SK-N-SH (cell line): ENCODE data around the gene PDGFA. TPM values are rescaled to one million over a fixed set of nuclear protein-coding genes. Genes with fewer than 3 reads are reported as not detected.

Experiments used
- CTCF ChIA-PET: fragments of 300-600, 350-600 bp; formaldehyde crosslinking; extraction: SDS; loops from one replicate; lab custom pipeline; 2021; lab: Yijun Ruan, JAX
- POLR2A ChIA-PET: fragments of 350-600 bp; sonication (Branson Sonifier 250); formaldehyde crosslinking; extraction: SDS; loops from one replicate; lab custom pipeline; 2020; ENCODE audit warnings: antibody characterized with exemption, inconsistent platforms; lab: Yijun Ruan, JAX
- DNase-seq: peaks from one replicate; pipeline ENCODE4 v3.0.0; 2012
- H2AFZ ChIP-seq: fragments of 200-600 bp; sonication (generic); 2 replicates; pipeline ENCODE4 v1.8.1; 2016; ENCODE audit warnings: antibody characterized with exemption, mild to moderate bottlenecking, low read depth
- H3F3A ChIP-seq: fragments of 200-600 bp; sonication (generic); replicated peaks from 2 replicates; pipeline ENCODE3; 2016; ENCODE audit warnings: antibody characterized with exemption, mild to moderate bottlenecking; ENCODE audit not compliant: insufficient read depth
- H3K27ac ChIP-seq, 2 experiments: fragments of 200-500 bp in 1 of 2; fragments of 200-600 bp in 1 of 2; sonication (Bioruptor generic) in 1 of 2; sonication (generic), shearing (Covaris generic) in 1 of 2; 2 replicates each; pipeline versions ENCODE4 v1.5.1 to v1.6.1; 2014 to 2016; ENCODE audit warnings: low read depth in 2 of 2, inconsistent platforms in 1 of 2, low read length in 1 of 2, mild to moderate bottlenecking in 1 of 2, mixed read lengths in 1 of 2
- H3K27me3 ChIP-seq: fragments of 200-600 bp; sonication (generic), shearing (Covaris generic); 2 replicates; pipeline ENCODE4 v1.6.1; 2016; ENCODE audit warnings: mixed run types; ENCODE audit not compliant: insufficient read depth
- H3K36me3 ChIP-seq, 2 experiments: fragments of 200-500 bp in 1 of 2; fragments of 200-600 bp in 1 of 2; sonication (Bioruptor generic) in 1 of 2; sonication (generic) in 1 of 2; replicated peaks in 1 of 2; 2 replicates each; pipeline versions ENCODE3 to v1.5.1; 2014 to 2016; ENCODE audit warnings: low read length in 1 of 2, mild to moderate bottlenecking in 1 of 2; ENCODE audit not compliant: insufficient read depth in 2 of 2, control insufficient read depth in 1 of 2
- H3K4me1 ChIP-seq, 2 experiments: fragments of 200-500 bp in 1 of 2; fragments of 200-600 bp in 1 of 2; sonication (Bioruptor generic) in 1 of 2; sonication (generic), shearing (Covaris generic) in 1 of 2; 2 replicates each; pipeline versions ENCODE4 v1.5.1 to v1.6.1; 2014 to 2016; ENCODE audit warnings: low read depth in 1 of 2, low read length in 1 of 2, mixed run types in 1 of 2; ENCODE audit not compliant: insufficient read depth in 2 of 2, control insufficient read depth in 1 of 2
- H3K4me2 ChIP-seq: fragments of 200-600 bp; sonication (generic), shearing (Covaris generic); 2 replicates; pipeline ENCODE4 v1.6.1; 2017; ENCODE audit warnings: mixed run types
- H3K4me3 ChIP-seq, 2 experiments: fragments of 200-500 bp in 1 of 2; fragments of 200-600 bp in 1 of 2; sonication (Bioruptor generic) in 1 of 2; sonication (generic), shearing (Covaris generic) in 1 of 2; 2 replicates each; pipeline versions ENCODE4 v1.5.1 to v1.8.1; 2014 to 2016; ENCODE audit warnings: low read depth in 2 of 2, inconsistent platforms in 1 of 2, low read length in 1 of 2, mild to moderate bottlenecking in 1 of 2, mixed read lengths in 1 of 2, moderate library complexity in 1 of 2
- H3K79me2 ChIP-seq: fragments of 200-600 bp; sonication (generic); 2 replicates; pipeline ENCODE4 v1.8.1; 2017; ENCODE audit warnings: mild to moderate bottlenecking; ENCODE audit not compliant: insufficient read depth
- H3K9ac ChIP-seq: fragments of 200-600 bp; sonication (generic); 2 replicates; pipeline ENCODE4 v1.6.1; 2017; ENCODE audit warnings: mixed run types
- H3K9me2 ChIP-seq: fragments of 200-600 bp; sonication (generic); 2 replicates; pipeline ENCODE4 v1.6.1; 2017; ENCODE audit warnings: mixed run types
- H3K9me3 ChIP-seq: fragments of 200-600 bp; sonication (generic); 2 replicates; pipeline ENCODE4 v1.6.1; 2017; ENCODE audit warnings: mixed run types, mild to moderate bottlenecking, moderate library complexity
- H4K20me1 ChIP-seq: fragments of 200-600 bp; sonication (generic); 2 replicates; pipeline ENCODE4 v1.6.1; 2017; ENCODE audit warnings: mild to moderate bottlenecking, mixed run types; ENCODE audit not compliant: insufficient read depth
- CHD2 ChIP-seq: fragments of 150-350 bp; IDR thresholded peaks from 2 replicates; pipeline ENCODE4 v1.6.1; 2018; ENCODE audit warnings: low read length; ENCODE audit not compliant: partially characterized antibody
- EZH2phosphoT487 ChIP-seq: fragments of 200-600 bp; sonication (generic); IDR thresholded peaks from 2 replicates; pipeline ENCODE4 v1.6.1; 2017; ENCODE audit warnings: low read depth, mixed run types, mild to moderate bottlenecking, antibody characterized with exemption, moderate library complexity, borderline replicate concordance
- FOSL2 ChIP-seq: IDR thresholded peaks from 2 replicates; pipeline ENCODE4 v1.4.0; 2012; ENCODE audit warnings: low read depth, mild to moderate bottlenecking, moderate library complexity, borderline replicate concordance
- FOXJ3 ChIP-seq: sonication (generic); formaldehyde crosslinking; IDR thresholded peaks from 2 replicates; pipeline ENCODE4 v1.5.1; 2020; ENCODE audit warnings: mild to moderate bottlenecking, missing genetic modification reagents
- FOXM1 ChIP-seq: IDR thresholded peaks from 2 replicates; pipeline ENCODE4 v1.4.0; 2012; ENCODE audit warnings: low read depth, mild to moderate bottlenecking
- MEF2A ChIP-seq: IDR thresholded peaks from 2 replicates; pipeline ENCODE4 v1.4.0; 2012; ENCODE audit warnings: low read depth, borderline replicate concordance
- MXI1 ChIP-seq: IDR thresholded peaks from 2 replicates; pipeline ENCODE4 v1.6.1; 2012; ENCODE audit warnings: mild to moderate bottlenecking, low read depth, low read length, improper control_type of control experiment
- NFIC ChIP-seq: IDR thresholded peaks from 2 replicates; pipeline ENCODE4 v1.4.0; 2012; ENCODE audit warnings: borderline replicate concordance
- RCOR1 ChIP-seq: fragments of 150-350 bp; IDR thresholded peaks from 2 replicates; pipeline ENCODE4 v1.6.1; 2017; ENCODE audit warnings: antibody characterized with exemption, low read length
- RFX5 ChIP-seq: IDR thresholded peaks from 2 replicates; pipeline ENCODE4 v1.6.1; 2012; ENCODE audit warnings: mild to moderate bottlenecking, improper control_type of control experiment, low read length
- TAF1 ChIP-seq: IDR thresholded peaks from 2 replicates; pipeline ENCODE4 v1.6.1; 2012; ENCODE audit warnings: low read depth, mild to moderate bottlenecking, low read length, moderate library complexity, borderline replicate concordance
- TEAD4 ChIP-seq: IDR thresholded peaks from 2 replicates; pipeline ENCODE4 v1.4.0; 2012; ENCODE audit warnings: mild to moderate bottlenecking, borderline replicate concordance; ENCODE audit not compliant: insufficient read depth
- YY1 ChIP-seq: IDR thresholded peaks from 2 replicates; pipeline ENCODE4 v1.4.0; 2012; ENCODE audit warnings: low read depth, mild to moderate bottlenecking
- WGBS: methylation state at CpG from one replicate; pipeline ENCODE4 v1.1.6; 2017; ENCODE audit warnings: low lambda C conversion rate; 5-methylcytosine and 5-hydroxymethylcytosine counted together
- polyA plus RNA-seq, 3 experiments: library from polyadenylated mRNA; depleted of rRNA; stranded (reverse); fragments of >200 nt; gene quantifications; 2 replicates each; pipeline ENCODE4 v1.2.3, GENCODE V29; 2012
- TF ChIP-seq, protein P1 (sequence below): IDR thresholded peaks from 2 replicates; pipeline ENCODE4 v1.4.0; 2012; ENCODE audit warnings: low read depth
- TF ChIP-seq, protein P2 (sequence below): IDR thresholded peaks from 2 replicates; pipeline ENCODE4 v1.4.0; 2012; ENCODE audit warnings: low read depth, borderline replicate concordance
- TF ChIP-seq, protein P3 (sequence below): IDR thresholded peaks from 2 replicates; pipeline ENCODE4 v1.4.0; 2012; ENCODE audit warnings: low read depth, borderline replicate concordance
- TF ChIP-seq, protein P4 (sequence below): fragments of 150-350 bp; IDR thresholded peaks from 2 replicates; pipeline ENCODE4 v1.6.1; 2017; ENCODE audit warnings: antibody characterized with exemption, low read length, low read depth, borderline replicate concordance
- TF ChIP-seq, protein P5 (sequence below): IDR thresholded peaks from 2 replicates; pipeline ENCODE4 v1.6.1; 2012; ENCODE audit warnings: mild to moderate bottlenecking, low read depth, low read length, moderate library complexity

Gene PDGFA
- polyA plus RNA-seq, 1 of the 3 experiments (the other 2 are of a cell fraction), result 18.9 TPM

DNA sequence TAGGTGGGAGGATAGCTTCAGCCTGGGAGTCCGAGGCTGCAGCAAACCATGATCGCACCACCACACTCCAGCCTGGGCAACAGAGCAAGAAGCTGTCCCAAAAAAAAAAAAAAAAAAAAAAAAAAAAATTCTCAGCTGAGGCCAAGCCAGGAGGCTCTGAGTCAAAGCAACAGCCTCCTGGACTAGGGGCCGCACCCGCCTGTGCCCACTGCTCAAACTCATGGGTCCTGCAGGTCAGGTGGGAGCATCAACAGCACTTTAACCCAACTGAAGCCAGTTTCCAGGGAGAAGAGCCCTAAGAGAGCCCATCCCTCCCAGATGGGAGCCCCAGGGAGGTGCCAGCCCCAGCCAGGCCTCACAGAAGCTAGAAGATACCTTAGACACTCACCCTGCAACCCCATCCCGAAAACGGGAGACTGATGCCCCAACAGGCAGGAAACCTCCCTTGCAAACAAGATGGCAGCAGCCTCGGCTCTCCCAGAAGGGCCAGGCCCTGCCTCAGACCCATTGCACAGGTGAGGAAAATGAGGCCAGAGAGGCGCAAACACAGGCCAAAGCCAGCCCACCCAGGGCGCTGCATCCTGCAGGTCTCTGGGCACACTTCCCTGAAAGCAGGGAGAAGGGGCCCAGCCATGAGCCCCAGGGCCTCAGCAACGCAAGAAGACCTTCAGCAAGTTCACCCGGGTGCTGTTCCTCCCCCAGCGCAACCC is 11.0 kb downstream of the PDGFA start:
- H3K9me2 ChIP-seq, result no peaks in the 10 kb centered on the region
- ChIA-PET CTCF (no interaction called here), POLR2A (no interaction called here)
- peaks cover 82% of the 10 kb centered on the region for H4K20me1 ChIP-seq
- no peak overlapping the region for H3K9ac ChIP-seq
- no peaks in the 10 kb centered on the region for H3K27me3 ChIP-seq
- no peak overlapping the region for H3K27ac ChIP-seq
- TF ChIP-seq, protein P1, sequence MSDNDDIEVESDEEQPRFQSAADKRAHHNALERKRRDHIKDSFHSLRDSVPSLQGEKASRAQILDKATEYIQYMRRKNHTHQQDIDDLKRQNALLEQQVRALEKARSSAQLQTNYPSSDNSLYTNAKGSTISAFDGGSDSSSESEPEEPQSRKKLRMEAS, result no peak
- TF ChIP-seq FOSL2, result no peak
- no peak for TF ChIP-seq MXI1
- TF ChIP-seq TEAD4, result no peak
- no peak for TF ChIP-seq CHD2
- no peak for TF ChIP-seq TAF1
- TF ChIP-seq YY1, result no peak
- TF ChIP-seq, protein P2, sequence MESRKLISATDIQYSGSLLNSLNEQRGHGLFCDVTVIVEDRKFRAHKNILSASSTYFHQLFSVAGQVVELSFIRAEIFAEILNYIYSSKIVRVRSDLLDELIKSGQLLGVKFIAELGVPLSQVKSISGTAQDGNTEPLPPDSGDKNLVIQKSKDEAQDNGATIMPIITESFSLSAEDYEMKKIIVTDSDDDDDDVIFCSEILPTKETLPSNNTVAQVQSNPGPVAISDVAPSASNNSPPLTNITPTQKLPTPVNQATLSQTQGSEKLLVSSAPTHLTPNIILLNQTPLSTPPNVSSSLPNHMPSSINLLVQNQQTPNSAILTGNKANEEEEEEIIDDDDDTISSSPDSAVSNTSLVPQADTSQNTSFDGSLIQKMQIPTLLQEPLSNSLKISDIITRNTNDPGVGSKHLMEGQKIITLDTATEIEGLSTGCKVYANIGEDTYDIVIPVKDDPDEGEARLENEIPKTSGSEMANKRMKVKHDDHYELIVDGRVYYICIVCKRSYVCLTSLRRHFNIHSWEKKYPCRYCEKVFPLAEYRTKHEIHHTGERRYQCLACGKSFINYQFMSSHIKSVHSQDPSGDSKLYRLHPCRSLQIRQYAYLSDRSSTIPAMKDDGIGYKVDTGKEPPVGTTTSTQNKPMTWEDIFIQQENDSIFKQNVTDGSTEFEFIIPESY, result no peak
- TF ChIP-seq, protein P3, sequence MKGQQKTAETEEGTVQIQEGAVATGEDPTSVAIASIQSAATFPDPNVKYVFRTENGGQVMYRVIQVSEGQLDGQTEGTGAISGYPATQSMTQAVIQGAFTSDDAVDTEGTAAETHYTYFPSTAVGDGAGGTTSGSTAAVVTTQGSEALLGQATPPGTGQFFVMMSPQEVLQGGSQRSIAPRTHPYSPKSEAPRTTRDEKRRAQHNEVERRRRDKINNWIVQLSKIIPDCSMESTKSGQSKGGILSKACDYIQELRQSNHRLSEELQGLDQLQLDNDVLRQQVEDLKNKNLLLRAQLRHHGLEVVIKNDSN, result no peak
- no peak for TF ChIP-seq MEF2A
- no peak for TF ChIP-seq NFIC
- TF ChIP-seq RCOR1, result no peak
- TF ChIP-seq FOXJ3, result no peak
- DNase-seq, result no peak
- H3K36me3 ChIP-seq, result peaks cover 12 to 39% of the 10 kb centered on the region in 2 experiments
- no peak overlapping the region for H3K4me3 ChIP-seq
- no peak overlapping the region for H2AFZ ChIP-seq
- H3K9me3 ChIP-seq, result no peaks in the 10 kb centered on the region
- WGBS, result 89% methylated on average over 8 of the region's 12 CpGs
- H3F3A ChIP-seq, result peaks cover 2% of the 10 kb centered on the region
- H3K4me2 ChIP-seq, result no peak overlapping the region
- peaks cover 0 to 8% of the 10 kb centered on the region in 2 experiments; a peak in 1 of 4 replicates for H3K4me1 ChIP-seq
- H3K79me2 ChIP-seq, result peaks cover 84% of the 10 kb centered on the region

DNA sequence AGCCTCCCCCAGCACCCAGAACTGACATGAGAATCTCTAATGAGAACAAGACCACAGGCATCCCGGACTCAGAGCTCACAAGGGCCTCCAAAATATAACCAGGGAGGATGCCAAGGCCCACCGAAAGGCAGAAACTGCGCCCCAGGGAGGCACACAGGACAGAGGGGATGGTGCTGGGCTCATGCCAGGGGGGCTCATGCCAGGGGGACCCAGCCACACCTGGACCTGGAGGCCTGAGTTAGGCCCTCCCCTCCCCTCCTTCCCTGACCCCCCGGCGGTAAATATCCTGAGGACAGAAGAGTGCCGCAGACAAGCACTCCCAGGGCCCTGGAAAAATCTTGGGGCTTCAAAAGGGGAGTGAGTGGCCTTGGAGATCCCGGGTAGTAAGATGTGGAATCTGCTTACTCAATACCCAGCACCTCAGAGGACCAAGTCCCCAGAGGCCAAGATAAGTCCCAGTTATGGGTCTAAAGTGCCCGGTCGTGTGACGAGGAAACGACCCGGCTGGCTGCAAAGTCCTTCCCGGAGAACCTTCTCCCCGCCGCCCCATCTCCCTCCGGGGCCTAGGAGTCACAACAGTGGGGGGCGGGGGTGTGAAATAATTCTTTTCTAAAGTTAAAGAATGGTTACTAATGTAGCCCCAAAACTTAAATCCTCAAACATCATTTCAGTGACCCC is 11.9 kb downstream of the PDGFA start:
- CTCF ChIA-PET, result no interaction called here
- no peak overlapping the region for H3K4me2 ChIP-seq
- no peak overlapping the region for H3K9ac ChIP-seq
- H3K4me3 ChIP-seq, result no peak overlapping the region
- no peaks in the 10 kb centered on the region for H3K9me3 ChIP-seq
- H3K36me3 ChIP-seq, result peaks cover 12 to 46% of the 10 kb centered on the region in 2 experiments
- no peaks in the 10 kb centered on the region for H3K9me2 ChIP-seq
- H3K27me3 ChIP-seq, result no peaks in the 10 kb centered on the region
- peaks cover 82% of the 10 kb centered on the region for H4K20me1 ChIP-seq
- no peak for DNase-seq
- no peak overlapping the region for H2AFZ ChIP-seq
- POLR2A ChIA-PET, result no interaction called here
- H3K79me2 ChIP-seq, result peaks cover 84% of the 10 kb centered on the region
- H3K27ac ChIP-seq, result no peak overlapping the region
- no peaks in the 10 kb centered on the region for H3K4me1 ChIP-seq
- H3F3A ChIP-seq, result no peaks in the 10 kb centered on the region
- 88% methylated on average over 14 of the region's 17 CpGs for WGBS
- TF ChIP-seq, protein P4, sequence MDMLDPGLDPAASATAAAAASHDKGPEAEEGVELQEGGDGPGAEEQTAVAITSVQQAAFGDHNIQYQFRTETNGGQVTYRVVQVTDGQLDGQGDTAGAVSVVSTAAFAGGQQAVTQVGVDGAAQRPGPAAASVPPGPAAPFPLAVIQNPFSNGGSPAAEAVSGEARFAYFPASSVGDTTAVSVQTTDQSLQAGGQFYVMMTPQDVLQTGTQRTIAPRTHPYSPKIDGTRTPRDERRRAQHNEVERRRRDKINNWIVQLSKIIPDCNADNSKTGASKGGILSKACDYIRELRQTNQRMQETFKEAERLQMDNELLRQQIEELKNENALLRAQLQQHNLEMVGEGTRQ, result no peak
- TF ChIP-seq EZH2phosphoT487 (no peak), RFX5 (no peak), FOXJ3 (no peak), FOXM1 (no peak)
- TF ChIP-seq, protein P5, sequence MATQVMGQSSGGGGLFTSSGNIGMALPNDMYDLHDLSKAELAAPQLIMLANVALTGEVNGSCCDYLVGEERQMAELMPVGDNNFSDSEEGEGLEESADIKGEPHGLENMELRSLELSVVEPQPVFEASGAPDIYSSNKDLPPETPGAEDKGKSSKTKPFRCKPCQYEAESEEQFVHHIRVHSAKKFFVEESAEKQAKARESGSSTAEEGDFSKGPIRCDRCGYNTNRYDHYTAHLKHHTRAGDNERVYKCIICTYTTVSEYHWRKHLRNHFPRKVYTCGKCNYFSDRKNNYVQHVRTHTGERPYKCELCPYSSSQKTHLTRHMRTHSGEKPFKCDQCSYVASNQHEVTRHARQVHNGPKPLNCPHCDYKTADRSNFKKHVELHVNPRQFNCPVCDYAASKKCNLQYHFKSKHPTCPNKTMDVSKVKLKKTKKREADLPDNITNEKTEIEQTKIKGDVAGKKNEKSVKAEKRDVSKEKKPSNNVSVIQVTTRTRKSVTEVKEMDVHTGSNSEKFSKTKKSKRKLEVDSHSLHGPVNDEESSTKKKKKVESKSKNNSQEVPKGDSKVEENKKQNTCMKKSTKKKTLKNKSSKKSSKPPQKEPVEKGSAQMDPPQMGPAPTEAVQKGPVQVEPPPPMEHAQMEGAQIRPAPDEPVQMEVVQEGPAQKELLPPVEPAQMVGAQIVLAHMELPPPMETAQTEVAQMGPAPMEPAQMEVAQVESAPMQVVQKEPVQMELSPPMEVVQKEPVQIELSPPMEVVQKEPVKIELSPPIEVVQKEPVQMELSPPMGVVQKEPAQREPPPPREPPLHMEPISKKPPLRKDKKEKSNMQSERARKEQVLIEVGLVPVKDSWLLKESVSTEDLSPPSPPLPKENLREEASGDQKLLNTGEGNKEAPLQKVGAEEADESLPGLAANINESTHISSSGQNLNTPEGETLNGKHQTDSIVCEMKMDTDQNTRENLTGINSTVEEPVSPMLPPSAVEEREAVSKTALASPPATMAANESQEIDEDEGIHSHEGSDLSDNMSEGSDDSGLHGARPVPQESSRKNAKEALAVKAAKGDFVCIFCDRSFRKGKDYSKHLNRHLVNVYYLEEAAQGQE, result no peak
